Adrenal gland (tissue), 12 donors: ENCODE measurements around the gene TMEM37. TPM values are rescaled to one million over a fixed set of nuclear protein-coding genes. Genes with fewer than 3 reads are reported as not detected.
A peak's percentile ranks its signal among the peaks of the same experiment; 100 is the strongest.

Experiments used
- DNase-seq, 7 donors: peaks; one replicate each; pipeline ENCODE4 v3.0.0-alpha.2; 2019 to 2020
- H3K27ac ChIP-seq, 5 donors: fragments of 200-600 bp; sonication (generic) in 4 of 5; 1 replicate in 3 of 5; 2 replicates in 2 of 5; pipeline versions ENCODE4 v1.5.1 to v1.8.0; 2016 to 2020; ENCODE audit warnings: mild to moderate bottlenecking in 1 of 5
- H3K27me3 ChIP-seq: fragments of 200-600 bp; 2 replicates; pipeline ENCODE4 v1.8.0; 2021
- H3K36me3 ChIP-seq, 2 donors: fragments of 200-600 bp; replicated peaks in 1 of 2; 1 replicate in 1 of 2; 2 replicates in 1 of 2; pipeline versions ENCODE4 v1.5.1 to v1.8.0; 2018 to 2022
- H3K4me1 ChIP-seq, 2 donors: fragments of 200-600 bp; replicated peaks in 1 of 2; 1 replicate in 1 of 2; 2 replicates in 1 of 2; pipeline versions ENCODE4 v1.5.1 to v1.8.0; 2018 to 2021
- H3K4me3 ChIP-seq, 4 donors: fragments of 200-600 bp; sonication (generic) in 3 of 4; one replicate each; pipeline ENCODE4 v1.5.1; 2016 to 2018
- H3K9me3 ChIP-seq, 3 donors: fragments of 200-600 bp; sonication (generic) in 1 of 3; replicated peaks in 1 of 3; 1 replicate in 2 of 3; 2 replicates in 1 of 3; pipeline versions ENCODE4 v1.5.1 to v1.8.0; 2016 to 2021
- CTCF ChIP-seq, 6 experiments: fragments of 450-650 bp in 4 of 6; fragments of 200-600 bp in 2 of 6; sonication (generic) in 1 of 6; IDR thresholded peaks; 1 replicate in 5 of 6; 2 replicates in 1 of 6; pipeline versions ENCODE4 v1.5.1 to v1.8.0; 2016 to 2021; ENCODE audit warnings: antibody characterized with exemption in 6 of 6, mild to moderate bottlenecking in 2 of 6, moderate library complexity in 1 of 6
- POLR2A ChIP-seq, 2 donors: fragments of 450-650 bp; IDR thresholded peaks; one replicate each; pipeline ENCODE4 v1.6.1; 2017; ENCODE audit warnings: antibody characterized with exemption in 2 of 2, mild to moderate bottlenecking in 2 of 2, moderate library complexity in 1 of 2
- WGBS, 4 donors: extraction: QIAGEN DNeasy Blood & Tissue Kit in 2 of 4; methylation state at CpG; one replicate each; pipeline versions ENCODE4 v1.1.5 to v1.1.7; 2013 to 2017; 5-methylcytosine and 5-hydroxymethylcytosine counted together
- intact Hi-C, 2 donors: fragments of 100-400 bp; cut with DNase I; formaldehyde crosslinking; loops; one replicate each; pipeline versions ENCODE4 v1.14.1 to v1.15.0; 2022 to 2023
- polyA plus RNA-seq, 3 donors: library from polyadenylated mRNA; stranded (reverse); fragments of 200-250 nt in 2 of 3; fragments of 350-450 nt in 1 of 3; fragmentation: Illumina TruSeq in 1 of 3; extraction: RNeasy Lipid Tissue Mini Kit (QIAGEN cat#74804) in 1 of 3; gene quantifications; one replicate each; pipeline ENCODE4 v1.2.3, GENCODE V29; 2013 to 2014
- total RNA-seq, 9 donors: library from RNA; depleted of rRNA in 4 of 9; stranded (reverse); fragments of >200 nt in 4 of 9; fragments of 120-200 nt in 1 of 9; fragmentation: NEBNext Ultra II Directional in 1 of 9; extraction: Animal tissue kit (Norgen Biotek cat#: 25700) in 1 of 9; gene quantifications; one replicate each; pipeline versions ENCODE4 v1.1.0 to v1.2.4, GENCODE V29; 2013 to 2023
- donor health status: healthy with polysubstance abuse.
- donor health status: Bipolar disorder and iron deficiency.
- donor health status: DM: yes; HTN: yes; CAD: no.
- donor health status: DM: no; HTN: no; CAD: no.
- donor health status: DM: no; HTN: no; CAD: no.
- donor health status: DM: yes; HTN: yes; CAD: no.

TMEM37 gene
- total and polyA plus RNA-seq, 12 donors = 5.5 to 31.8 (median 14.7) TPM

GRCh38 chr2:119438128-119438656 is 6.5 kb downstream of the TMEM37 start:
- peaks cover 0 to 9% of the 10 kb centered on the region in 2 donors for H3K36me3 ChIP-seq
- 86 to 96% (median 94%) methylated on average over 5 to 6 of the region's 6 CpGs for WGBS, 4 donors
- H3K4me1 ChIP-seq = peaks cover 9 to 18% of the 10 kb centered on the region in 2 donors
- TF ChIP-seq POLR2A (IDR thresholded peaks at IDR 0.05) (no peak), CTCF (IDR thresholded peaks at IDR 0.05) (no peak)
- H3K27me3 ChIP-seq = no peaks in the 10 kb centered on the region
- no peak overlapping the region for H3K27ac ChIP-seq
- intact Hi-C loops = no loop called here
- no peaks in the 10 kb centered on the region for H3K9me3 ChIP-seq
- H3K4me3 ChIP-seq = no peak overlapping the region
- DNase-seq = no peak

- no peak overlapping the region for H3K27ac ChIP-seq
- TF ChIP-seq CTCF (IDR thresholded peaks at IDR 0.05) (no peak), POLR2A (IDR thresholded peaks at IDR 0.05) (no peak)
- 87 to 95% (median 92%) methylated on average over 6 of the region's 6 CpGs for WGBS, 4 donors
- intact Hi-C loops = no loop called here
- H3K4me3 ChIP-seq = no peak overlapping the region
- H3K36me3 ChIP-seq = peaks cover 0 to 9% of the 10 kb centered on the region in 2 donors
- no peak for DNase-seq
- H3K4me1 ChIP-seq = peaks cover 3 to 12% of the 10 kb centered on the region in 2 donors
- no peaks in the 10 kb centered on the region for H3K9me3 ChIP-seq
- no peaks in the 10 kb centered on the region for H3K27me3 ChIP-seq
These were observed 7.2 kb downstream of the TMEM37 start for GRCh38 chr2:119438726-119439284.

DNA sequence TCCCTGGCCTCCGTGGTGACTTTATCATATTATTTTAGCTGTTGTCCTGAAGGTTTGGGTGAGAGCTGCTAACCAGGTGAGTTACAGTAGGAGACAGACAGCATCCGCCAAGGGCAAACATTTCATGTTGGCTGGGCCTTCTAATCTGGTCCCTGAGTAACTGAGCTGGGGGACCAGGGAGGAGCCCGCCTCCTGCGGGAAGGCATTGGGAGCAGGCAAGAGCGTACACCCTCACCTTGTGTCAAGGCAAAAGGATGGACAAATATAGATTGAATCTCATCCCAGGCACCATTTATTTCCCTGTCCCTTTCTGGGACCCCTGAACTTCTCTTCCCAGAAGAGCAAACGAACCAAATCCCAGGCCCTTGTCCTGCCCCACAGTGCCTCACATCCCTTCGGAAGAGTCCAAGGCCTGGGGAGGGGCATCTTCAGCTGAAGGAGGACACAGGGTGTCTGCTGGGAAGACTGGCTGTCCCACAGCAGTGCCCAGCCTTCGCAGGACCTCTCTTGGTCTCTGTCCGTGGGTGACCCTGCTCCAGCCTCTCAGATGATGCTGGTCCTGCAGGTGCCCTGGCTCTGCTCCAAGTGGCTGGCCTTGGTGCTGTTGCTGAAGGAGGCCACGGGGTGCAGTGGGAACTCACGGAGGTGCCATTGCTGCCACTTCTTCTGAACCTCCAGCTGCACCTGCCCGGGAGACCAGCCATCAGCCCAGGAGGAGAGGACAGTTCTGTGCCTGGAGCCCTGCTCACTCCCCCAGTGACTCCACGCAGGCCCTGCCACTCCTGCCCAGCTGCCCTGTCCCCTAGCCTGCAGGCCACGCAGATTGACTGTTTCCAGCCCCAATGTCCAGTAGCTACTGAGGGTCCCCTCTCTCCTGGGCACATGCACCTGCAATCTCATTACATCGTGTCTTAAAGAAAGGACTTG is 8.2 kb downstream of the TMEM37 start:
- intact Hi-C loops = no loop called here
- H3K27me3 ChIP-seq = no peaks in the 10 kb centered on the region
- no peaks in the 10 kb centered on the region for H3K9me3 ChIP-seq
- WGBS, 4 donors = 77 to 83% (median 79%) methylated on average over 11 to 15 of the region's 15 CpGs
- no peak for TF ChIP-seq POLR2A (IDR thresholded peaks at IDR 0.05)
- no peak for TF ChIP-seq CTCF (IDR thresholded peaks at IDR 0.05)
- DNase-seq = peak in 2 of 7 donors; percentile 34 to 41
- no peak overlapping the region for H3K4me3 ChIP-seq
- no peak overlapping the region for H3K27ac ChIP-seq
- peaks cover 0 to 9% of the 10 kb centered on the region in 2 donors for H3K36me3 ChIP-seq
- H3K4me1 ChIP-seq = peaks cover 0 to 6% of the 10 kb centered on the region in 2 donors

- peaks cover 0 to 9% of the 10 kb centered on the region in 2 donors for H3K36me3 ChIP-seq
- no peak for DNase-seq
- intact Hi-C loops = no loop called here
- WGBS, 4 donors = 35 to 60% (median 46%) methylated on average over 1 of the region's 1 CpG; no CpG with 5 or more reads in 1 of the 4 donors
- TF ChIP-seq POLR2A (IDR thresholded peaks at IDR 0.05) = no peak
- no peak for TF ChIP-seq CTCF (IDR thresholded peaks at IDR 0.05)
- no peaks in the 10 kb centered on the region for H3K9me3 ChIP-seq
- H3K27me3 ChIP-seq = no peaks in the 10 kb centered on the region
- H3K27ac ChIP-seq = no peak overlapping the region
- H3K4me1 ChIP-seq = peaks cover 0 to 2% of the 10 kb centered on the region in 2 donors
- no peak overlapping the region for H3K4me3 ChIP-seq
These were observed 8.8 kb downstream of the TMEM37 start for GRCh38 chr2:119440501-119440870.
